ENCODE results near the gene NEK6.

NEK6 gene

GRCh38 chr9:124348363-124348762 is 90.6 kb downstream of the NEK6 start:
- Histone ChIP-seq H3K27ac (no peak overlapping the region), H3K4me3 (no peak overlapping the region)
- DNase-seq (ENCODE audit: low spot score) = no peak
- TF ChIP-seq CTCF (IDR thresholded peaks at IDR 0.05) = no peak

GRCh38 chr9:124348831-124349230 is 91.1 kb downstream of the NEK6 start:
- no peak overlapping the region for H3K27ac ChIP-seq
- H3K4me3 ChIP-seq = no peak overlapping the region
- no peak for DNase-seq (ENCODE audit: low spot score)
- TF ChIP-seq CTCF (IDR thresholded peaks at IDR 0.05) = no peak

- TF ChIP-seq CTCF (IDR thresholded peaks at IDR 0.05) = no peak
- DNase-seq (ENCODE audit: low spot score) = no peak
- H3K27ac ChIP-seq = no peak overlapping the region
- no peak overlapping the region for H3K4me3 ChIP-seq
These were observed 91.5 kb downstream of the NEK6 start for GRCh38 chr9:124349267-124349666.

GRCh38 chr9:124349675-124350493 is 92.1 kb downstream of the NEK6 start:
- no peak for TF ChIP-seq CTCF (IDR thresholded peaks at IDR 0.05)
- peak; percentile 38 for DNase-seq (ENCODE audit: low spot score)
- Histone ChIP-seq H3K4me3 (no peak overlapping the region), H3K27ac (no peak overlapping the region)

- Histone ChIP-seq H3K4me3 (no peak overlapping the region), H3K27ac (no peak overlapping the region)
- DNase-seq (ENCODE audit: low spot score) = peak; percentile 63
- TF ChIP-seq CTCF (IDR thresholded peaks at IDR 0.05) = no peak
These were observed 92.9 kb downstream of the NEK6 start for GRCh38 chr9:124350494-124351263.

- H3K4me3 ChIP-seq = no peak overlapping the region
- DNase-seq (ENCODE audit: low spot score) = peak; percentile 59
- H3K27ac ChIP-seq = no peak overlapping the region
These were observed 94.1 kb downstream of the NEK6 start for GRCh38 chr9:124351672-124352468.

More at GRCh38 chr9:124351672-124352468, 94.1 kb downstream of the NEK6 start:
- no peak for TF ChIP-seq CTCF (IDR thresholded peaks at IDR 0.05)

All from coronary artery (tissue), 2 donors.